ENCODE data around the gene TBX10.

DNA sequence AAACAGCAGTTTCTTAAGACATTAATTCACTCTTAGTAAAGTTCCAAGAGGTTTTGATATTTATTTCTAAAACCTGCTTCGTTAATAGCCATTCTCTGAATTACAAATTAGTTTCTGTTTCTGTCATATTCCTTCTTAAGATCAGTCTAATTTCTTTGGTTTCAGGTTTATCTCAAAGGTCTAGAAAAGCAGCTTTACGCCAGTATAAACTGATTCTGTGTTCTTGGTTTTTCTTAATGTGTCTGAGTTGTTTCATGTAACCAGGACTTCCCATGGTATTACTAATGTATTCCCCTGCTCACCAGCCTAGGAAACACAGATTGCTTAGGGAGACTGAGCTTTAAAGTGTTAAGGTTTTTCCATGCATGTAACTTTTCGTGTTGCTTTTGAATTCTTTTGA is 17.7 kb upstream of the TBX10 start:
- no peak for TF ChIP-seq POLR2AphosphoS5 (IDR thresholded peaks at IDR 0.05; ENCODE audit: low read depth, low read length)
- no peak for TF ChIP-seq POLR2A (IDR thresholded peaks at IDR 0.05; ENCODE audit: low read depth, low read length)
